ENCODE results near the gene MTIF3. TPM values are rescaled to one million over a fixed set of nuclear protein-coding genes. Genes with fewer than 3 reads are reported as not detected.
"Not testable (repeated sequence)": the region's sequence is repeated elsewhere in the genome, so short reads cannot be mapped to it uniquely, and the experiment has no call there.

MTIF3 gene
- total RNA-seq, 1 donor from 2014 or later: 105 TPM

DNA sequence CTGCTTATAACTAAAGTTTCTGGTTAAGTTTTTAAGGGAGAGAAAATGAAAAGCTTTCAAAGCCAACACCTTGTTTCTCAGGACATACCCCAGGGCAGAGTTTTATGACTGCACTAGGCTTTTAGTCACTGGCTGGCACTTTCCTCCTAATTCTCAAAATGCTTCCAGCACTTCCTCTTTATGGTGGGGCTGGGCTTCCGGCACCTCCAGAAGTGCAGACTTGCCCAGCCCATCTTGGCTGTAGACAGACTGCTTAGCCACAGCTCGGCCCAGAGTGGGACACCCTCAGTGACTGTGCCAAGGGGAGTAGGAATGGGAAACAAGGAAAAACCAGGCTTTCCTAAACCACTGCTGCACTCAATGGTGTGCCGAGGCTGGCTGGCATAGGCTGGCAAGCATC, 49.2 kb downstream of the MTIF3 start:
- DNase-seq (ENCODE audit: low read depth): no peak
- TF ChIP-seq, protein P1, sequence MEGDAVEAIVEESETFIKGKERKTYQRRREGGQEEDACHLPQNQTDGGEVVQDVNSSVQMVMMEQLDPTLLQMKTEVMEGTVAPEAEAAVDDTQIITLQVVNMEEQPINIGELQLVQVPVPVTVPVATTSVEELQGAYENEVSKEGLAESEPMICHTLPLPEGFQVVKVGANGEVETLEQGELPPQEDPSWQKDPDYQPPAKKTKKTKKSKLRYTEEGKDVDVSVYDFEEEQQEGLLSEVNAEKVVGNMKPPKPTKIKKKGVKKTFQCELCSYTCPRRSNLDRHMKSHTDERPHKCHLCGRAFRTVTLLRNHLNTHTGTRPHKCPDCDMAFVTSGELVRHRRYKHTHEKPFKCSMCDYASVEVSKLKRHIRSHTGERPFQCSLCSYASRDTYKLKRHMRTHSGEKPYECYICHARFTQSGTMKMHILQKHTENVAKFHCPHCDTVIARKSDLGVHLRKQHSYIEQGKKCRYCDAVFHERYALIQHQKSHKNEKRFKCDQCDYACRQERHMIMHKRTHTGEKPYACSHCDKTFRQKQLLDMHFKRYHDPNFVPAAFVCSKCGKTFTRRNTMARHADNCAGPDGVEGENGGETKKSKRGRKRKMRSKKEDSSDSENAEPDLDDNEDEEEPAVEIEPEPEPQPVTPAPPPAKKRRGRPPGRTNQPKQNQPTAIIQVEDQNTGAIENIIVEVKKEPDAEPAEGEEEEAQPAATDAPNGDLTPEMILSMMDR (IDR thresholded peaks at IDR 0.05; ENCODE audit: insufficient read depth, low read length, poor library complexity, severe bottlenecking): no peak
- no peak overlapping the region for H3K4me3 ChIP-seq (ENCODE audit: low read depth, low read length)
- H3K36me3 ChIP-seq (ENCODE audit: control insufficient read depth, insufficient read depth, low read length): no peaks in the 10 kb centered on the region
- H3K27me3 ChIP-seq (ENCODE audit: control insufficient read depth, insufficient read depth, low read length): no peaks in the 10 kb centered on the region

GRCh38 chr13:27400405-27400804, 50.0 kb downstream of the MTIF3 start:
- DNase-seq (ENCODE audit: low read depth); H3K27me3 ChIP-seq (ENCODE audit: control insufficient read depth, insufficient read depth, low read length); H3K4me3 ChIP-seq (ENCODE audit: low read depth, low read length); H3K36me3 ChIP-seq (ENCODE audit: control insufficient read depth, insufficient read depth, low read length): not testable (repeated sequence)

GRCh38 chr13:27398360-27398759, 52.0 kb downstream of the MTIF3 start:
- peaks cover 6% of the 10 kb centered on the region for H3K27me3 ChIP-seq (ENCODE audit: control insufficient read depth, insufficient read depth, low read length)
- TF ChIP-seq, protein P1 (IDR thresholded peaks at IDR 0.05; ENCODE audit: insufficient read depth, low read length, poor library complexity, severe bottlenecking): no peak
- H3K4me3 ChIP-seq (ENCODE audit: low read depth, low read length): no peak overlapping the region
- no peak for DNase-seq (ENCODE audit: low read depth)
- H3K36me3 ChIP-seq (ENCODE audit: control insufficient read depth, insufficient read depth, low read length): no peaks in the 10 kb centered on the region

GRCh38 chr13:27396252-27396846, 54.0 kb downstream of the MTIF3 start:
- DNase-seq (ENCODE audit: low read depth): no peak
- Histone ChIP-seq H3K36me3 (ENCODE audit: control insufficient read depth, insufficient read depth, low read length) (no peaks in the 10 kb centered on the region), H3K4me3 (ENCODE audit: low read depth, low read length) (no peak overlapping the region), H3K27me3 (ENCODE audit: control insufficient read depth, insufficient read depth, low read length) (peaks cover 6% of the 10 kb centered on the region)
- TF ChIP-seq, protein P1 (IDR thresholded peaks at IDR 0.05; ENCODE audit: insufficient read depth, low read length, poor library complexity, severe bottlenecking): no peak

- TF ChIP-seq, protein P1 (IDR thresholded peaks at IDR 0.05; ENCODE audit: insufficient read depth, low read length, poor library complexity, severe bottlenecking): no peak
- H3K36me3 ChIP-seq (ENCODE audit: control insufficient read depth, insufficient read depth, low read length): no peaks in the 10 kb centered on the region
- DNase-seq (ENCODE audit: low read depth): no peak
- H3K4me3 ChIP-seq (ENCODE audit: low read depth, low read length): no peak overlapping the region
- peaks cover 6% of the 10 kb centered on the region for H3K27me3 ChIP-seq (ENCODE audit: control insufficient read depth, insufficient read depth, low read length)
Measured at GRCh38 chr13:27395007-27395510, 55.3 kb downstream of the MTIF3 start.

DNA sequence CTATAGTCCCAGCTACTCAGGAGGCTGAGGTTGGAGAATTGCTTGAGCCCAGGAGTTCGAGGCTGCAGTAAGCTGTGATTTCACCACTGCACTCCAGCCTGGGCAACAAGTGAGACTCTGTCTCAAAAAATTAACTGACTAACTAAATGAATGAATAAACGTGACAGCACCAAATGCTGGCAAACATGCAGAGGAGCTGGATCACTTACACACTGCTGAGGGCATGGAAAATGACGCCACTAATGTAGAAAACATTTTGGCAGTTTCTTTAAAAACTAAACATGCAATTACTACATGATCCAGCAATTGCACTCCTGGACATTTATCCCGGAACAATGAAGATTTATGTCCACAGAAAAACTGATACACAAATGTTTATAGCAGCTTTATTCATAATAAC, 57.3 kb downstream of the MTIF3 start:
- no peak for DNase-seq (ENCODE audit: low read depth)
- Histone ChIP-seq H3K27me3 (ENCODE audit: control insufficient read depth, insufficient read depth, low read length) (peaks cover 6% of the 10 kb centered on the region), H3K4me3 (ENCODE audit: low read depth, low read length) (no peak overlapping the region), H3K36me3 (ENCODE audit: control insufficient read depth, insufficient read depth, low read length) (no peaks in the 10 kb centered on the region)
- TF ChIP-seq, protein P1 (IDR thresholded peaks at IDR 0.05; ENCODE audit: insufficient read depth, low read length, poor library complexity, severe bottlenecking): no peak

All from kidney epithelial cell (primary cell).